Liver (tissue), 3 donors: ENCODE results near the gene ABHD17C.

ENCODE experiments used
- HNF4A ChIP-seq, 2 donors: conservative IDR thresholded peaks; 2 replicates each; pipeline ENCODE4 v1.6.1; 2016; ENCODE audit warnings: antibody characterized with exemption in 2 of 2, mild to moderate bottlenecking in 2 of 2
- SP1 ChIP-seq: IDR thresholded peaks from 2 replicates; pipeline ENCODE4 v1.6.1; 2018; ENCODE audit warnings: antibody characterized with exemption, mild to moderate bottlenecking
- TF ChIP-seq, protein P1 (sequence below): fragments of 150-350 bp; IDR thresholded peaks from 2 replicates; pipeline ENCODE4 v1.5.1; 2017; ENCODE audit warnings: improper control_type of control experiment, low read depth, low read length; ENCODE audit not compliant: missing input control
- donor health status: healthy.
- donor health status: healthy.

GRCh38 chr15:80773792-80774352, 78.8 kb downstream of the ABHD17C start:
- TF ChIP-seq, protein P1, sequence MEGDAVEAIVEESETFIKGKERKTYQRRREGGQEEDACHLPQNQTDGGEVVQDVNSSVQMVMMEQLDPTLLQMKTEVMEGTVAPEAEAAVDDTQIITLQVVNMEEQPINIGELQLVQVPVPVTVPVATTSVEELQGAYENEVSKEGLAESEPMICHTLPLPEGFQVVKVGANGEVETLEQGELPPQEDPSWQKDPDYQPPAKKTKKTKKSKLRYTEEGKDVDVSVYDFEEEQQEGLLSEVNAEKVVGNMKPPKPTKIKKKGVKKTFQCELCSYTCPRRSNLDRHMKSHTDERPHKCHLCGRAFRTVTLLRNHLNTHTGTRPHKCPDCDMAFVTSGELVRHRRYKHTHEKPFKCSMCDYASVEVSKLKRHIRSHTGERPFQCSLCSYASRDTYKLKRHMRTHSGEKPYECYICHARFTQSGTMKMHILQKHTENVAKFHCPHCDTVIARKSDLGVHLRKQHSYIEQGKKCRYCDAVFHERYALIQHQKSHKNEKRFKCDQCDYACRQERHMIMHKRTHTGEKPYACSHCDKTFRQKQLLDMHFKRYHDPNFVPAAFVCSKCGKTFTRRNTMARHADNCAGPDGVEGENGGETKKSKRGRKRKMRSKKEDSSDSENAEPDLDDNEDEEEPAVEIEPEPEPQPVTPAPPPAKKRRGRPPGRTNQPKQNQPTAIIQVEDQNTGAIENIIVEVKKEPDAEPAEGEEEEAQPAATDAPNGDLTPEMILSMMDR = no peak
- TF ChIP-seq SP1 (no peak), HNF4A (conservative IDR thresholded peaks at IDR 0.05) (no peak)
